Upper lobe of left lung (tissue), 4 donors: ENCODE data around the gene CHIT1.

Source experiments
- POLR2AphosphoS5 ChIP-seq, 2 donors: sonication (generic); formaldehyde crosslinking; IDR thresholded peaks; one replicate each; pipeline ENCODE4 v1.5.1; 2017; ENCODE audit warnings: antibody characterized with exemption in 2 of 2
- TF ChIP-seq, protein P1 (sequence below), 6 experiments: fragments of 450-650 bp in 4 of 6; fragments of 200-600 bp in 2 of 6; sonication (generic) in 2 of 6; IDR thresholded peaks; one replicate each; pipeline ENCODE4 v1.5.1; 2016 to 2019; ENCODE audit warnings: antibody characterized with exemption in 6 of 6

DNA sequence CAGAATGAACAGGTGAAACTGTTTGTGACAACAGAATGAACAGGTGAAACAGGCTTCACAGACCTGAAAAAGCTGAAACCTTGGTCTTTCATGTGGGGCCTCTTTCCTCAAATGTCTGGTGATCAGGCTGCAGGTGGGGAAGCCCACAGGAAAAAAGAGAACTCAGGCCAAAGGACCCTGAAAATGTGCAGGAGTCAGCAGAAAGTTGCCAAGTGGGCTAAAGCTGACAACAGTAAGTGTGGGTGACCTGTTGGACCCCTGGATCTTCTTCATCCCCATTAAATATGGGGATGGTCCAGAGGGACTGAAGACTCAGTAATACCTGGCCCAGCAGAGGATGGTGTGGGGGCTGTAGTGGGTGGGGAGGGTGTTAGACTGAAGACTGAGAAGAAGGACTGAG, 9.1 kb upstream of the CHIT1 start:
- no peak for TF ChIP-seq POLR2AphosphoS5 (IDR thresholded peaks at IDR 0.05)
- TF ChIP-seq, protein P1, sequence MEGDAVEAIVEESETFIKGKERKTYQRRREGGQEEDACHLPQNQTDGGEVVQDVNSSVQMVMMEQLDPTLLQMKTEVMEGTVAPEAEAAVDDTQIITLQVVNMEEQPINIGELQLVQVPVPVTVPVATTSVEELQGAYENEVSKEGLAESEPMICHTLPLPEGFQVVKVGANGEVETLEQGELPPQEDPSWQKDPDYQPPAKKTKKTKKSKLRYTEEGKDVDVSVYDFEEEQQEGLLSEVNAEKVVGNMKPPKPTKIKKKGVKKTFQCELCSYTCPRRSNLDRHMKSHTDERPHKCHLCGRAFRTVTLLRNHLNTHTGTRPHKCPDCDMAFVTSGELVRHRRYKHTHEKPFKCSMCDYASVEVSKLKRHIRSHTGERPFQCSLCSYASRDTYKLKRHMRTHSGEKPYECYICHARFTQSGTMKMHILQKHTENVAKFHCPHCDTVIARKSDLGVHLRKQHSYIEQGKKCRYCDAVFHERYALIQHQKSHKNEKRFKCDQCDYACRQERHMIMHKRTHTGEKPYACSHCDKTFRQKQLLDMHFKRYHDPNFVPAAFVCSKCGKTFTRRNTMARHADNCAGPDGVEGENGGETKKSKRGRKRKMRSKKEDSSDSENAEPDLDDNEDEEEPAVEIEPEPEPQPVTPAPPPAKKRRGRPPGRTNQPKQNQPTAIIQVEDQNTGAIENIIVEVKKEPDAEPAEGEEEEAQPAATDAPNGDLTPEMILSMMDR (IDR thresholded peaks at IDR 0.05), result no peak
